ENCODE measurements around the gene NDRG2.
"Not testable (repeated sequence)": the region's sequence is repeated elsewhere in the genome, so short reads cannot be mapped to it uniquely, and the experiment has no call there.

Gene NDRG2

GRCh38 chr14:21016413-21017190, 8.3 kb downstream of the NDRG2 start:
- DNase-seq (ENCODE audit: insufficient read length, low spot score) (no peak), FAIRE-seq (no peak)

GRCh38 chr14:21015312-21015711, 9.5 kb downstream of the NDRG2 start:
- no peak for FAIRE-seq
- DNase-seq (ENCODE audit: insufficient read length, low spot score) = no peak

- DNase-seq (ENCODE audit: insufficient read length, low spot score) (peak; percentile 67), FAIRE-seq (no peak)
These were observed 10.1 kb downstream of the NDRG2 start for GRCh38 chr14:21014761-21015190.

- DNase-seq (ENCODE audit: insufficient read length, low spot score) = no peak
- no peak for FAIRE-seq
These were observed 13.7 kb downstream of the NDRG2 start for GRCh38 chr14:21011136-21011535.

- not testable (repeated sequence) for DNase-seq (ENCODE audit: insufficient read length, low spot score); FAIRE-seq
These were observed 15.1 kb downstream of the NDRG2 start for GRCh38 chr14:21009721-21010120.

- DNase-seq (ENCODE audit: insufficient read length, low spot score) = no peak
- FAIRE-seq = no peak
These were observed 21.0 kb downstream of the NDRG2 start for GRCh38 chr14:21003788-21004346.

GRCh38 chr14:21001218-21001617, 23.6 kb downstream of the NDRG2 start:
- no peak for FAIRE-seq
- no peak for DNase-seq (ENCODE audit: insufficient read length, low spot score)

- DNase-seq (ENCODE audit: insufficient read length, low spot score) (no peak), FAIRE-seq (no peak)
These were observed 25.3 kb downstream of the NDRG2 start for GRCh38 chr14:20999591-20999990.

GRCh38 chr14:20998674-20999366, 26.0 kb downstream of the NDRG2 start, which contains the start of gene SLC39A2:
TSS of gene SLC39A2 (plus strand) at chr14:20999293. CDS start at chr14:20999447, 154 bp downstream.
- DNase-seq (ENCODE audit: insufficient read length, low spot score) = no peak
- FAIRE-seq = no peak

- DNase-seq (ENCODE audit: insufficient read length, low spot score) = no peak
- FAIRE-seq = no peak
These were observed 26.7 kb downstream of the NDRG2 start for GRCh38 chr14:20998139-20998538.

GRCh38 chr14:20997564-20997963, 27.3 kb downstream of the NDRG2 start:
- FAIRE-seq = no peak
- no peak for DNase-seq (ENCODE audit: insufficient read length, low spot score)

GRCh38 chr14:20997115-20997514, 27.7 kb downstream of the NDRG2 start:
- DNase-seq (ENCODE audit: insufficient read length, low spot score) (no peak), FAIRE-seq (no peak)

- FAIRE-seq = no peak
- no peak for DNase-seq (ENCODE audit: insufficient read length, low spot score)
These were observed 28.3 kb downstream of the NDRG2 start for GRCh38 chr14:20996521-20996920.

- FAIRE-seq (no peak), DNase-seq (ENCODE audit: insufficient read length, low spot score) (peak; percentile 91)
These were observed 34.9 kb downstream of the NDRG2 start, which contains the start of gene METTL17 for GRCh38 chr14:20989787-20990600. TSS of gene METTL17 (plus strand) at chr14:20989980. CDS start at chr14:20990003, 23 bp downstream.

GRCh38 chr14:20989471-20989786, 35.4 kb downstream of the NDRG2 start:
- FAIRE-seq (no peak), DNase-seq (ENCODE audit: insufficient read length, low spot score) (no peak)

GRCh38 chr14:20988717-20989470, 36.0 kb downstream of the NDRG2 start:
- DNase-seq (ENCODE audit: insufficient read length, low spot score) = no peak
- FAIRE-seq = no peak

- DNase-seq (ENCODE audit: insufficient read length, low spot score) = peak; percentile 72
- FAIRE-seq = no peak
These were observed 38.0 kb downstream of the NDRG2 start for GRCh38 chr14:20986811-20987210.

- FAIRE-seq; DNase-seq (ENCODE audit: insufficient read length, low spot score): not testable (repeated sequence)
These were observed 39.2 kb downstream of the NDRG2 start for GRCh38 chr14:20985650-20986049.

- no peak for FAIRE-seq
- DNase-seq (ENCODE audit: insufficient read length, low spot score) = no peak
These were observed 42.1 kb downstream of the NDRG2 start for GRCh38 chr14:20982646-20983369.

Measured in HTR-8/SVneo (cell line).